ENCODE data around the gene PKP2.

DNA sequence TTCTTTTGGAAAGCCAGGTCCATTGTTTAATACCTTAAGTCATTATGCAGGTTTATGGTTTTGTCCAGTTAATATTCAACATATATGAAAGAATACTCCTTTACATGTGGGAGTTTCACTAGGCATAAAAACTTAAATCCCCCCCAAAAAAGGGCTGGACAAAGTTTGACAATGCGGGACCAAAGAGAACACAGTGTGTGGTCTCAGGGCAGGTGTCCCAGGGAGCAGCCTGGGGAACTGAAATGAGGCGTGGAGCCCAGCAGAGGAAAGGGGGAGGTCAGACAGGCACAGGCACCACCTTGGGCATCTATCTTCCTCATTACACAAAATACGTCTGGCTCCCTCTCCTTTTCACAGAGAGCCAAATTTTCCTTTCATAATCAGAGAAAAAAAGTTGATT lies 22.5 kb downstream of the PKP2 start:
- TF ChIP-seq, protein P1, sequence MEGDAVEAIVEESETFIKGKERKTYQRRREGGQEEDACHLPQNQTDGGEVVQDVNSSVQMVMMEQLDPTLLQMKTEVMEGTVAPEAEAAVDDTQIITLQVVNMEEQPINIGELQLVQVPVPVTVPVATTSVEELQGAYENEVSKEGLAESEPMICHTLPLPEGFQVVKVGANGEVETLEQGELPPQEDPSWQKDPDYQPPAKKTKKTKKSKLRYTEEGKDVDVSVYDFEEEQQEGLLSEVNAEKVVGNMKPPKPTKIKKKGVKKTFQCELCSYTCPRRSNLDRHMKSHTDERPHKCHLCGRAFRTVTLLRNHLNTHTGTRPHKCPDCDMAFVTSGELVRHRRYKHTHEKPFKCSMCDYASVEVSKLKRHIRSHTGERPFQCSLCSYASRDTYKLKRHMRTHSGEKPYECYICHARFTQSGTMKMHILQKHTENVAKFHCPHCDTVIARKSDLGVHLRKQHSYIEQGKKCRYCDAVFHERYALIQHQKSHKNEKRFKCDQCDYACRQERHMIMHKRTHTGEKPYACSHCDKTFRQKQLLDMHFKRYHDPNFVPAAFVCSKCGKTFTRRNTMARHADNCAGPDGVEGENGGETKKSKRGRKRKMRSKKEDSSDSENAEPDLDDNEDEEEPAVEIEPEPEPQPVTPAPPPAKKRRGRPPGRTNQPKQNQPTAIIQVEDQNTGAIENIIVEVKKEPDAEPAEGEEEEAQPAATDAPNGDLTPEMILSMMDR (conservative IDR thresholded peaks at IDR 0.05; ENCODE audit: low read length): no peak
- TF ChIP-seq EZH2phosphoT487 (IDR thresholded peaks at IDR 0.05; ENCODE audit: borderline replicate concordance, low read depth, low read length): no peak

Measured in OCI-LY7 (cell line).